ENCODE data around the gene GPR152.

GPR152 gene

DNA sequence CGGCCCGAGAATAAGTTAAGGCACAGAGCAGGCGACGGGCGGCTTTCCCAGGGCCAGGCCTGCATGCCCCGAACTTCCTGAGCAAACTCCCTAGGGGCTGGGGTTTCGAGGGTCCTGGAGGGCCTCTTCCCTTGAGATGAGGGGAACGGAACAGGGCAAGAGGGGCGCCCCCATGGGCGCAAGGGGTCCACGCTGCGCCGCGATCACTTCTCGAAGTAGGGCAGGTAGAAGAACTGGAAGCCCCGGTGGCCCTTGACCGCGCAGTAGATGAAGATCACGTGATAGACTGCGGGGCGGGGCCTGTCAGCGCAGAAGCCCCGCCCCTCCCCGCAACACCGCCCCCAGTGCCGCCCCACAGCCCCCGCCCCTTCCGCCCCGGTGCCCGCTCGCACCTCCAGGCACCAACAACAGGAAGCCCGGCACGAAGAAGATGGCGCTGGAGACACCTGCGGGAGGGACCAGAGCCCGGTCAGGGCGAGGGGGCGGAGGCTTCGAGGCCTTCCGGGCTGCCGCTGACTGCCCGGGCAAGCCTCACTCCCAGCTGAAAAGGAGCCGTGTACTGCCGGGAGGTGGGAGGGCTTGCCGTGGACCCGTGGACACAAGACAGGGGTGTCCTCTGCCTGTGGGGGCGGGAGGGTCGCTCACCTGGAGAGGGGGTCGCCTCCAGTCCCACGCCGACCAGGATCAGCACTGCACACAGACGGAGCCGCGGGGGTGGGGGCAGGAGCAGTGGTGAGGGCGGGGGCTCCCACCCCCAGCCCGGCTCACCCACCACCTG, 12.1 kb upstream of the GPR152 start:
- peak; percentile 84 for DNase-seq

DNA sequence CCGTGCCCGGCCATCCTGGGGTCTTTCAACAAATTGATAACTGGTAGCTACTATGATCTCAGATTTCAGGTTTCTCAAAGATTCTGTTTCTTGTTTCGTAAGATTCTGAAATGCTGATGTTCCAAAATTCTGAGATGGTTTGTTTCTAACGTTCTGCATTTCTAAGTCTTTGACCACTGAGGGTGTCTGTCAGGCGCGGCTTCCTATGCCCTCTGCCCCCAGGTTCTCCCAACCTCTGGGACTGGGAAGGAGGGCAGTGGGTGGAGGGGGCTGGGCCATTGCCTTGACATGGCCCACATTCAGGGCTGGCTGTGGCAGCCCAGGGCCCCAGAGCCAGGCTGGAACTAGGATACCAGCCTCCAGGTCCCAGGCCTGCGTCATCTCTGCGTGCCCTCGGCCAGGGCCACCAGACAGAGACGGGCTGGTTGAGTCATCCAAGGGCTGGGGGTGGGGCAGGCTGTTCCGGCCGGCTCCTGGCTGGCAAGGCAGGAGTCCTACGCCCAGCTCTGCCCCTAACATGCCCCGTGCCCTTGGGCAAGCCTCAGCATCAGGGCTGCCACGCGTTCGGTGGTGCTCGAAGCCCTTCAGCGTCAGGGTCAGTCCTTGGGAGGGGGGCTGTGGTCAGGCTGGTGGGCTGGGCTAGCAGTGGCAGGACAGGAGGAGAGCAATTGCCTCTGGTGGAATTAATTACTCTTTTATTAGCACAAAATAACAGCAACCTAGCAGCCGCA, 11.3 kb upstream of the GPR152 start:
- peak; percentile 88 for DNase-seq

DNA sequence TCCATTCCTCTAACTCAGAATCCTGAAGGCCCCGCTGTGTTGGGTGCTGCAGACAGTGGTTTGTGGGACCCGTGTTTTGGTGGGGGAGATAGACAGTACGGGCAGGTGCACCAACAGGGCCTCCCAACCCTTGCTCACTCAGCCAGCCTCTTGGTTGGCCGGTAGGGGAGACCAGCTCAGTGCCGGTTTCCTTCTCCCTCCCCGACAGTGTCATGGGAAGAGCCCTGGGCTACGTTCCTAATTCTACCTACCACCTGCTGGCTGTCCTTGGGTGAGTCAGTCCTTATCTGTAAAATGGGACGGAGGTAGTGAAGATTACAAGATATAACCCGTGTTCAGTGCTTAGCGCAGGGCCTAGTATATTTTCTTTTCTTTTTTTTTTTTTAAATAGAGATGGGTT, 10.7 kb upstream of the GPR152 start:
- DNase-seq, result no peak

DNA sequence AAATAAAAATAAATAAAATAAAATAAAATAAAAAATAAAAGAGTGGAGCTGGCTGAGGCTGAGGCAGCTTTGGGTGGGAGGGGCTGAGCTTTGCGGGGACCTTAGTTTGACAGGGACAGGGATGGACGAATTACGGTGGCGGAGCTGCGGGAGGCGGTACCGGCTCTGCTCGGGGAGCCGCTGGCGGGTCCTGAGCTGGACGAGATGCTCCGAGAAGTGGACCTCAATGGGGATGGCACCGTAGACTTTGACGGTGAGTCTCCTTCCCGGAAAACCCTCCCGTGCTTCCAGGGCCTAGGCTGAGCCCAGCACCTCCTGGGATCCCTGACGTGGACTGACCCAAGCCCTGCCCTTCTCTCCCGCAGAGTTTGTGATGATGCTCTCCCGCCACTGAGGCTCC, 5.7 kb upstream of the GPR152 start:
- no peak for DNase-seq

DNA sequence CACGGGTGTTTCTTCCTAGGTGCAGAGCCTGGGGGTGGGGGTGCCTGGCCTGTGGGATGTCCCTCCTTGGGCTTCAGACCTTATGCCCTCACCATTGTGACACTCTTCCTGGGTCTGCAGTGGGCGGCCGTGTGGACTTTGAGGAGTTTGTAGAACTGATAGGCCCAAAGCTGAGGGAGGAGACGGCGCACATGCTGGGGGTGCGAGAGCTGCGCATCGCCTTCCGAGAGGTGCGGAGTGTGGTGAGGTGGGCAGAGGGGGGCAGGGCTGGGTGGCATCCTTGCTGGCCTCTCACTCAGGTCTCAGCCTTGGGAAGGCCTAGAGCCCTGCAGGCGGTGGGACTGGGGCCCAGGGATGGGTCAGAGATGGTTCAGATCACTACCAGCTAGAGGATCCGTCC, 4.9 kb upstream of the GPR152 start:
- DNase-seq, result no peak

DNA sequence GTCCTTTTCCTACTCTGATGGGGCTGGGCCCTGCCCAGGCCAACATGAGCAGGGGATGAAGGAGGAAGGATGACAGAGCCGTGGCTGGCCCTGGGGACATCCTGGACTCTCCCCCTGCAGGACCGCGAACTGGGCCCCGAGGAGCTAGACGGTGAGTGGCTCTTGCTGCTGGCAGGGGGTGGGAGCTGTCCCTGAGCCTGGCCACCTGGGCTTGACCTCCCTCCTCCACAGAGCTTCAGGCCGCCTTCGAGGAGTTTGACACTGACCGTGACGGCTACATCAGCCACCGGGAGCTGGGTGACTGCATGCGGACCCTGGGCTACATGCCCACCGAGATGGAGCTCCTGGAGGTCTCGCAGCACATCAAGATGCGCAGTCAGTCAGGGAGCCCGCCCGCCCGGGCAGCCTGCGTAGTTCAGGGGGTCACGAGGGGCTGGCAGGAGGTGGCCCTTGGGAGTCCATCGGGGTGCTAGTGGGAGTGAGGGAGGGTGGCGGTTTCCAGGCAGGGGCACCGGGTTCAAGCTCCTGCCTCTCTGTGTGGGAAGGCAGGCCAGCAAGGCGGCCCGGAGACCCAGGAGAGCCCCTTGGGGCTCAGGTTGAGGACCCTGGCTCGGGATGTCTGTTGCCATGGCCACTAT, 3.7 kb upstream of the GPR152 start:
- no peak for DNase-seq

DNA sequence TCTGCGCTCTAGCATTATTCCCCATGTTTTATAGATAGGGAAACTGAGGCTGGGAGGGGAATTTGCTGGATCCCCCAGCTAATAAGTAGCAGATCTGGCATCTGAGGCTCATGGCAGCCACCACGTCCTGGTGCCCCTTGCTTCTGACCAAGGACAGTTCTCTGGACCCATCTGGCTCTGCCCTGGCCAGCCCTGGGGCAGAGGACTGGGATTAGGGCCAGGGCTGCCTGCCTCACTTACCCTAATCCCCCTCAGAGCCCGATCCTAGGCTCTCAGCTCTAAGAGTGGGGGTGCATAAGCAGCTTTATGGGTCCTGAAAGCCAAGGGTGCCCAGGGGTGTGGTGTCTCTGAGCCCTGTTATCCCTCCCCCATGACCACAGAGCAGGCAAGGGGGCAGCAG, 2.5 kb upstream of the GPR152 start, which contains the start of gene CABP4:
Gene CABP4 (plus strand): TSS at position 301 of the 400 bp plus-strand sequence. CDS start 70 bp downstream, at position 371.
- DNase-seq, result no peak

DNA sequence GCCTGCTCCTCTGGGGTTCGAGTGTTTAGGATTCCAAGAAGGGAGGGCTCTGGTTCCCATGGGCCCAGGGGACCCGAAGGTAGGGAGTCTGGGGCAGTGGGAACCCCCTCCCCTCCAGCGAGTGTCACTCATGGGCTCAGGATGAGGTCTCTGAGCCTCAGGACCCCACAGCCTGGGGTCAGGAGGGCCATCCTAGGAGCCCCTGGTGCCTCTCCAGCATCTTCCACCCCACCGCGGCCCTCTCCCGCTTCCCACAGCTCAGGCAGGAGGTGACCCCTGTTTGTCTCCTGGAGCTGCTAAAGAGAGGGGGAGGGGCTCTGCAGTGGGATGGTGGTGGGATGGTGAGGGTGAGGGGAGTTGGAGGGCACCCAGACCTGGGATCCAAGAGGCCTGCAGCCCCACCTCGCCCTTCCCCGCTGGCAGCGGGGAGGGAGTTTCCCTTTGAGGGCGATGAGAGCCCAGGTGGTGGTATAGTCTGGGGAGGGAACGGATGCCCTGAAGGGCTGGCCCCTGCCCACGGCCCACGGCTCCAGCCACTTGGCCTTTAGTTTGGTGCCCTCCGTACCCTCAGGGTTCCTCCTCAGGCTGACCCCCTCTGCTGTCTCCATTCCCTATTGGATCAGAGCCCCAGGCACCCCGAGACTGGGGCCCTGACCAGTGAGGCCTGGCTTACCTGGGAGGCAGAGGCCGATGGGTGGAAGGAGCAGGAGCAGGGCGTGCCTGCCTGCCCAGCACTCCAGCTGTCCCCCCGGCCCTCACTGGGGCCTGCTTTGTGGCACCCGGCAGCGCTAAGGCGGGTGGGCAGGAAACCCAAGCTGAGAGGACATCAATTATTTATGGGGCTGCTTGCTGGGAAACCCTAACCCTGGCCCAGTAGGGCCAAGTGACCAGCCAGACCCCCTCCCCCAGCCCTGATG, 1.5 kb upstream of the GPR152 start:
- DNase-seq, result no peak

DNA sequence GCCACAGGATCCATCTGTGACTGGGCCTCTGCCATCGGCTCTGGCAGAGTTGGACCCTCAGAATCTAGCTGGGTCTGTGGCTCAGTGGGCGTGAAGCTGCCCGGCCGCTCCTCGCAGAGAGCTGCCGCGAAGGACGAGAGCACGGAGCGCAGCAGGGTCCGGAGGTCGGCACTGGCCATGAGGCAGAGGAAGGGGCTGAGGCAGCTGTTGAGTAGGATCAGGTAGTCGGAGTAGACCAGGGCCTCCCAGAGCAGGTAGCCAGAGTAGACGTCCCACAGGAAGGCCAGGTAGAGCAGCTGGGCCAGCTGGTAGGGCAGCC, 912 bp downstream of the GPR152 start:
- DNase-seq, result no peak

DNA sequence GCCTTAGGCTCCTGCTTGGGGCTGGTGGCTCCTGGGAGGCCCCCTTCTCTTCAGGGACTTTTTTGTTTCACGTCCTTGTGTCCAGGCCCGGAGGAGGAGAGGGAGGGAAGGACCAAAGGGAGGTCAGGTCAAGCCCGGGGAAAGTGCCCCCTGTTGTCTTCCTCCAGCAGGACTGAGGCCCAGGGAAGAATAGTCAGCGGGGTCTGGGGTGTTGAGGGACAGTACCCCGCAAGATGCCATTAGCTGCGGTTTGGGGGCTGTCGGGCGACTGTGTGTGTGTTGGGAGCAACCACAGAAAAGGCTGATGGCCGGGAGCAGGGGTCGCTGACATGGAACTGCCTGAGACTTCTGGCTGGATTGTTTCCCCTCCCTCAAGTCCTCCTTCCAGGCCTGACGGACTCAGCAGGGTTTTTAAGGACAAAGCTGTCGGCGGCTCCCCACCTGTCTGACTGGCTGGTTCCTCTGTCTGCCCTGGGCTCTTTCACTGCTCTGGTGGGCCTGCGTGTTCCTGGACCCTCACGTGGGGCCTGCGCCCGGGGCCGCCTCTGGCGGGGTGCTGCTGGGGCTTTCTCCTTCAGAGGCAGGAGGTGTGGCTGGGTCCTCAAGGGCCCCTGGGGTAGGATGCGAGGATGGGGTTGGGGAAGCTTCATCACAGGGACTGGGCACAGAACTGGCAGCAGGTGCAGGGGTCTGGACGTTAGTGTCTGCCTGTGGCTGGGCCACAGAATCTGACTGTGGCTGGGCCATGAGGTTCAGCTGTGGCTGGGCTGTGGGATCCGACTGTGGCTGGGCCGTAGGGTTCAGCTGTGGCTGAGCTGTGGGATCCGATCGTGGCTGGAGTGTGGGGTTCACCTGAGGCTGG, 1.5 kb downstream of the GPR152 start:
- DNase-seq, result no peak

DNA sequence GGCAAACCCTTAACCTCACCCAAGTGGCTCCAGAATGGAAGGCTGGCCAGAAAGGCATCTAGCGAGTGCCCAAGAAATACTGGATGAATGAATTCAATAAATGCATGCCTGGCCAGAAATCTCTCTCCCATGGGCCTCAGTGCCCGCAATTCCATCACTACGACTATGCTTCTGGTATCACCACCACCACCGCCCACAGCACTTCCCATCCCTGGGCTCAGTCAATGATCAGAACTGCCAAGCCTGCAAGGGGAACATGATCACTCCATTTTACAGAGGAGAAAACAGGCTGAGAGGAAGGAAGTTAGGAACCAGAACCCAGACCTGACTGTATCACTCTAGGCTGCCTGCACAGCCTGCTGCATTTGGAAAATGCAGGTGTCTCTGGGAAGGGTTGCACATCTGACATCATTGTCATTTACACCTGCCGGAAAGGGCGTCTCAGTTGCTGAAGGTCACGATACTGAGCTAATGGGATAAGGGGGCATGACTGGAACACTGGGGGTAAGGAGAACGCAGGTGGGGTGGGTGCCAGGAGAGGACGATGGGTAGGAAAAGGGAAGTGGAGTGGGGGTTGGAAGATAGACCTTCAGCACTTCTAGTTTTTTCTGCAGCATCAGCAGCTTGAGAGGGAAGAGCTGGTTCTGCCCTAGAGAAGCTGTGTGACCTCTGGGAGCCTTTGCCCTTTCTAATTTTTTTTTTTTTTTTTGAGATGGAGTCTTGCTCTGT, 3.2 kb downstream of the GPR152 start:
- DNase-seq, result peak; percentile 65

DNA sequence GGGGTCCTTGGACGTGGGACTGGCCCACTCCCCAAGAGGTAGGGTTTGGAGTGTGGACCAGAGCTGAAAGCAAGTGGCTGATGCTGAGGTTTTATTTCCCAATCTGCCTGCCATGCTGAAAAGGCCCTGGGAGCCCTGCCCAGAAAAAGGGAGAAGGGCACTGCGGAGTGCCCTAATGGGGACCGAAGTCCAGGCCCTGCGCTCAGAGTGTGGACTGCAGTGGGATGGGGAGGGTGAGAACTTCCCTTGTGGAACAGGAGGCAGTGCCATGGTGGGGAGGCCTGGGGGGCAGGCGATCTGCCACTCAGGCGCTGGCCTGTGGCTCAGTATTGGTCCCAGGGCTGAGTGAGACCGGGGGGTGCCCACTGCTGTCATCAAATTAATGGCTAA, 4.3 kb downstream of the GPR152 start:
- DNase-seq, result no peak

DNA sequence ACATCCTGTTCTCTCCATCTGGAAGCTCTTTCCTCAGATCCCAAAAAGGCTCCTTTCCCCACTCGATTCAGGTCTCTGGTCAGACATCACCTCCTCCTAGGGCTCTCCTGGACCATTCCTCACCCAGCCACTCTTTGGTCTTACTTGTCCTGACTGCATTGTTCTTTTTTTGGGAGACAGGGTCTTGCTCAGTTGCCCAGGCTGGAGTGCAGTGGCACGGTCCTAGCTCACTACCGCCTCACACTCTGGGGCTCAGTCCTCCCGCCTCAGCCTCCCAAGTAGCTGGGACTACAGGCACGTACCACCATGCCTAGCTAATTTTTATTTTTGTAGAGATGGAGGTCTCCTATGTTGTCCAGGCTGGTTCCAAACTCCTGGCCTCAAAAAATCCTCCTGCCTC, 7.0 kb downstream of the GPR152 start:
- no peak for DNase-seq

DNA sequence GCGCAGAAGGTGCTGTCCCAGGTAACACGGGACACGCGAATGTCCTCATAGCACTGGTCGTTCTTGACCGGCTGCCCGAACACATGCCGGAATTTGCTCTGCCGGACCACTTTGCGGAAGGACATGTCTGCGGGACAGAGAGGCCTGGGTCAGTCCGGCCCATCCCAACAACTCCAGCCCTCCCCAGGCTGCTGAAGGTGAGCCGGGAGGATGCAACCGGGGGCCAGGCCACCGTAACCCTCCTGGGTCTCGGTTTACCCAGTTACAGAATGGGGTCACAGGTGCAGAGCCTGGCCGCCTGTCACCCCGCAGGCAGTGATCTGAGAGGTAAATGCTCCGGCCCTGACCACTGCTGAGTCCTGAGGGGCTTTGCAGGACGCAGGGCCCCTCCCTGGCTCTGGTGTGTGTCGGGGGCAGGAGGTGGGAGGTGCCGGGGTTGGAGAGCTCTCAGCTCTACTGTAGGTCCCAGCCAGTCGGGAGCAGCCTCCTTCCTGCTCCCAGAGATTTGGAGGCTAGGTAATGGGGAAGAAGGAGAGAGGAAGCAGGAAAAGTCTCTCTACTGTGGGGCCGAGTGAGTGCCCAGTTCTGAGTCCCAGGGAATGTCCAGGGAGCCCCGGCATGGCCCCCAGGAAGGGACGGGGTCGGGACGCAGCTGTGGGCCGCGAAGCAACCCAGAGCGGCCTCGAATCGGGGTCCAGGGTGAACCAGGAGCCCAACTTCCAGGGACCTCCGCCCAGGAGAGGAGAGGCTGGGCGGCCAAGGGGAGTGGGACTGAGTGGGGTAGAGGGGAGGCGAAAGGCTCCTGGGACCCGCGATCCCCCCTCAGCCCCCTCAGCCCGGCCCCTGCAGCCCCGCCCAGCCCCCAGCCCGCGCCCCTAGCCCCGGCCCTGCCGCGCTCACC, 9.8 kb downstream of the GPR152 start:
- DNase-seq, result no peak

DNA sequence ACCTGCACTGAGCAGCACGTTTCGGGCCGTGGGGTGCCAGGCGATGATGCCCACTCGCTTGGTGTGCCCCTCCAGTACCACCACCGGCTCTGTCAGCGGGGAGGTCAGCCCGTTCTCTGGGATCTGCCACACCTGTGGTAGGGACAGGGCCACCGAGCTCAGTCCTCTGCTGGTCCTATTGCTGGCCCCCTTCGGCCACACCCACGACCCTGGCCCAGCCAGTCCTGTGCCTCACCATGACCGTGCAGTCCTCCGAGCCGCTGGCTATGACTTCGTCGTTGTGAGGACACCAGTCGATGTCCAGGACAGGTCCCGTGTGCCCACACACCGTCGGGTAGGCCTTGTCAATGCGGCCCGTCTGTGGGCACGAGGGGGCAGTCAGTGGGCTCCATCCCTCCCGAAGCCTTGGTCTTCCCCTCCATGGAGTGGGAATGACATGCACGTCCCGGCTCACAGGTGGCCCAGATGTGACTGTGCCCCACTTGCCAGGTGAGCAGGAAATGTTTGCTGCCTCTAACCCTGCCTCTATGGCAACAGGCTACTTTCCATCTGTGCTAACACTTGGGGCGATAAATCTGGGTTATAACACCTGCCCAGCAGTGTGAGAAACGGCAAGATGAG, 10.7 kb downstream of the GPR152 start:
- no peak for DNase-seq

DNA sequence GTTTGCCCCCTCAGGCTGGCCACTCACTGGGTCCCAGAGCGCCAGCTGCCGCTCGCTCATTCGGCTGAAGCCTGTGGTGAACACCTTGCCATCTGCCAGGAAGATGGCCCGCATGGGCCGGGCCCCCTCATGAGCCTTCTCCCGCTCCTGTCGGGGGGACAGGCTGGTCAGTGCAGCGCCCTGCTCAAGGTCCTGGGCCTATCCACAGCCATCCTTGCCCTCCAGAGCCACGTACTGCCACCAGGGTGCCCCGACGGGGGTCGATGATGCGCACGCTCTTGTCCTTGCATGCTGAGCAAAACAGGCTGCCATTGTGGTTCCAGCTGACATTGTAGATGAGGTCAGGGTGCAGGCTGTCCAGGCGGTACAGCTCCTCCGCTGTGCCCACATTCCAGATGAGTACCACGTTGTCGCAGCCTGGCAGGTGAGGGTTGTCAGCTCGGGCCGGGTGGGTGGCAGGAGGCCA, 11.4 kb downstream of the GPR152 start:
- no peak for DNase-seq

DNA sequence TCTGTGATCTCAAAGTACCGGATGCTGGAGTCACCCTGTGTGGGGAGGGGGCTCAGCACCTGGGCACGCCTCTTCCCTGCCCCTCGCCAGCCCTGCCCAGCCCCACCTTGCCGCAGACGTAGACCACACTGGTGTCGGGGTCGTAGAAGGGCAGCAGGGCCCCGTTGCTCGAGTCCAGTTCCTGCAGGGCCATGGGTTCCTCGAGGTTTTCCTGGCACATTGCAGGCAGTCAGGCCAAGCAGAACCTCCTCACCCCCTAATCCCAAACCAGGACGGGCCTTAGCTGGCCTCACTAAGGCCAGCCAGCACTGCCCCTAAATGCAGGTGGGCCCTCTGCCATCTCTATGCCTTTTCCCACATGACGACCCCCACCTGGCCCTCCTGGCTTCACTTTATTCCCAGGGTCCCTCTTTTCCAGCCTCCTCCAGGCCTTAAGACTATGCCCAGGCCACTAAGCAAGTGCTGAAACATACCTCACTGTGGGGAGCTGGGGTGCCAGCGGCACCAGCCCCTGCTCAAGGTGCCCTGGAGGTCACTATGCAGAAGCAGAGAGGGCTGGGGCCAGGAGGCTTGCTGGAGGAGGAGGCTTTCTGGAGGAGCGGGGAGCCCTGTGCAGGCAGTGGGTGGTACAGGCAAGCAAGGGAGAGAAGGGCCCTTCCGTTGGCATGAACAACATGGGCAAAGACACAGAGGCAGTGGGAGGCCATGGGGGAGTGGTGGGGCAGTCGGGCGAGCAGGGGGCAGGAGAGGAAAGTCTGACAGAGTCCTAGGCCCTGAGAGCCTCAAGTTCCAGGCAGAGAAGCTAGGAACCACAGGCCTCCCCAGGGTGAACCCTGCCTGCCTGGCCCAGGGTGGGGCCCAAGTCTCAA, 12.1 kb downstream of the GPR152 start:
- DNase-seq, result no peak
